GM21619 (cell line): ENCODE measurements around the gene RINT1.

ENCODE experiments used
- ATAC-seq: cut with Tn5 transposase; IDR thresholded peaks from one replicate; pipeline ENCODE4 v1.9.1; 2021; ENCODE audit not compliant: unreplicated experiment

Gene RINT1

DNA sequence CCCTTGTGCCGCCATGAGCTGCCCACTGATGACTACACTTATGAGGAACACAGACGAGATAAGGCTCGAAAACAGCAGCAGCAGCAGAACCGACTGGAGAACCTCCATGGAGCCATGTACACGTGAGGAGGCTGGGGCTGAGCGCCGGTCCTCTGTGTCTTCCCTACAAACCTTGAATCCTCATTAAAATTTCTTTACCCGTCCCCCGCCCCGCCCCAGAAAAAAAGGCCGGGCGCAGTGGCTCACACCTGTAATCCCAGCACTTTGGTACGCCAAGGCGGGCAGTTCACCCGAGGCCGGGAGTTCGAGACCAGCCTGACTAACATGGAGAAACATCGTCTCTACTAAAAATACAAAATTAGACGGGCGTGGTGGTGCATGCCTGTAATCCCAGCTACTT, 1.5 kb upstream of the RINT1 start:
- ATAC-seq: no peak

- no peak for ATAC-seq
These were observed 884 bp downstream of the RINT1 start for GRCh38 chr7:105532709-105533460.

DNA sequence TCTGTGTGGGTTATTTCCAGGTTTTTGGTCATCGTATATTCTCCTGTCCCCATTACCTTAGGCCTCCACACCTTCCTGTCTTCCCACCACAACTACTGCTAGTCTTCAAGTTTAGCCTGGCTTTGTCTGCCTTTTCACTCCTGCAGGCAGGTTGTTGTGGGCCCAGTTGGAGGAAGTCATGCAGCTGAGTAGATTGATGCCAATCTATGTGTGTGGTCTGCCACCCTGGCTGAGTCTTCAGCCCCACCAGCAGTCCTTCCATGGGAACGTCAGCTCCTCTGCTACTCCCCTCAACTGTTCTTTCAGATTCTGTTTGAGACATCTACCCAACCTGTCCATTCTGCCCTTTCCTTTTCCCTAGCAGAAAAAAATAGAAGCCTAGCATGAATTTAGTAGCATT, 6.3 kb downstream of the RINT1 start:
- no peak for ATAC-seq

DNA sequence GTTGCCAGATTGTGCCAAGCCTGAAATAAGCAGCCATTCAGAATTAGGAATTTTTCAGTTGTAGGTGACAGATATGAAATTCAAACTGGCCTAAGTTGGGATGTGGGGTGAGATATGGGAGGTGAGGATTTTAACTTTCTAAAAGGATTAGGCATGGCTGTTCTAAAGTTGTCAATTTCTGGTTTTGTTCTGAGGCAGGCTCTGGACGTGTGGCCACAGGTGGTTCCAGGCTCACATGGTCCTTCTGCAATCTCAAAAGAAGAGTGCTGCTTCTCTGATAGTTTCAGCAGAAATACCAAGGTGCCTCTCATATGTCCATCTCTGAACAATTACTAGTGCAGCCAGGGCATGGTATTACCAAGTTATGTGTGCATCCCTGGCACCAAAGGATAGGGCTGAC, 27.9 kb downstream of the RINT1 start:
- ATAC-seq: no peak

DNA sequence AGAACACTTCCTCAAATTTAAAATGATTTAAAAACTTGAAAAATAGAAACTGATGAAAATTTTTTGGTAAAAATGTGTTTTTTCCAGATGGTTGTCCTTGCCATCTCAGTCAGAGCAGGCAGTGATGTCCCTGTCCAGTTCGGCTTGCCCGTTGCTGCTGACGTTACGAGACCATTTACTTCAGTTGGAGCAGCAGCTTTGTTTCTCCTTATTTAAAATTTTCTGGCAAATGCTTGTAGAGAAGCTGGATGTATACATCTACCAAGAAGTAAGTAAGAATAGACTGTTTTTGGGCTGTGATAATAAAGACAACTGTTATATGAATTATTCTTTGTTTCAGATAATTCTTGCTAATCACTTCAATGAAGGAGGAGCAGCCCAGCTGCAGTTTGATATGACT, 33.2 kb downstream of the RINT1 start:
- no peak for ATAC-seq

DNA sequence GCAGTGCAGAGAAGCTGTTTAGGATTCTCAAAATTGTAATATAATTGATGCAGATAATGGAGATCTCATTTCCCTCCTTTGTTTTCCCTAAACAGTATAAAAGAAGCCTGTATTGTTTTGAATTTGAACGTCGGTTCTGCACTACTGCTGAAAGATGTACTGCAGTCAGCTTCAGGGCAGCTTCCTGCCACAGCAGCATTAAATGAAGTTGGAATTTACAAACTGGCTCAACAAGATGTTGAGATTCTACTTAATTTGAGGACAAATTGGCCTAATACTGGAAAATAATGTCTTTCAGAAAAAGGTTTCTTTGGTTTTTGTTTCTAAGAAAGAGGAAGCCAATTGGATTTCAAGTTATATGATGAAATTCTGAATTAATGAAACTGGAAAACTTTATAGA, 35.0 kb downstream of the RINT1 start:
- no peak for ATAC-seq

DNA sequence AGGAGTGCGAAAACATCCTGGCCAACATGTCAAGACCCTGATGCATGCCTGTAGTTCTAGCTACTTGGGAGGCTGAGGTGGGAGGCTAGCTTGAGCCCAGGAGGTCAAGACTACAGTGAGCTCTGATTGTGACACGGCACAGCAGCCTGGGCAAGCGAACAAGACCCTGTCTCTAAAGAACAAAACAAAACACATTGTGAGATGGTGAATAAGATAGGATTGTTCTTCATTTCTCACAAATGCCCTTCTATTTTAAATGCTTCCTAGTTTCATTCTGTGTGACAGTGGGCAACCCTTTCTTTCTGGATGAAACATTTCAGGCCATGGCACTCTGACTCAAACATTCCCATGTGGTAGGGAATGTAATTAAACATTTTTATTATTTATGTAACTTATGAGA, 35.8 kb downstream of the RINT1 start:
- ATAC-seq: no peak

GRCh38 chr7:105571891-105572290, 39.9 kb downstream of the RINT1 start:
- ATAC-seq: no peak

DNA sequence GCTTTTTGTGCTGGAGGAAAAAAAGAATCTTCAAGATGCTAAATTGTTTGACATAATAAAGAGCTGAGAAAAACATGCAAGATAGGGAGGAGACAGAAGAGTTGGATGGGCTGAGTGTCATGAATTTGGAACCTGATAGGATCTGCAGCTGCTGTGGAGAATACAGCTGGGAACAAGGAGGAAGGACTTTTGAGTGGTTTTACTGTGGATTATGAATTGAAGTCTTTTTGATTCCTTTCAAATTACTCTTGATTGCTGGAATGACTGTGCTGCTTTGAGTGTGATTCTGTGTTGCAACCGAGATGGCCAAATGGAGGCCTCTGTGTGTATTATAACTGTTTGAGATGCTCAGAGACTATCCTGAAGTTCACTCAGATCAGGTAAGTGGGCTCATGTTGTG, 45.2 kb downstream of the RINT1 start:
- ATAC-seq: no peak

DNA sequence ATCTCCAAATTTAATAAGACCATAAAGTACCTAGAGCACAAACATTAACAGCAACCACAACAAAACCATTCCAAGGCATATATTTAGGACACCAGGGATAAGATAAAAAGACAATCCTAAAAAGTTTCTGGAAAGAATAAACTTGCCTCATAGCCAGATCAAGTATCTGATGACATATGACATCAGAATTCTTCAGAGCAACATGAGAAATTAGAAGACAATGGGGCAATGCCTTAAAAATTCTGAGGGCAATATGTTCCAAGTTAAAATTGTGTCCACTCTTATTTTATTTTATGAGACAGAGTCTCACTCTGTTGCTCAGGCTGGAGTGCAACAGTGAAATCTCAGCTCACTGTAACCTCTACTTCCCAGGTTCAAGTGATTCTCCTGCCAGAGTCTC, 46.5 kb downstream of the RINT1 start:
- no peak for ATAC-seq

GRCh38 chr7:105580022-105580740, 48.2 kb downstream of the RINT1 start:
- no peak for ATAC-seq

- peak; percentile 78 for ATAC-seq
These were observed 49.2 kb downstream of the RINT1 start, which contains the start of gene EFCAB10 for GRCh38 chr7:105581066-105581811. EFCAB10 (minus strand) TSS chr7:105581493; CDS start chr7:105581463, 30 bp downstream.

DNA sequence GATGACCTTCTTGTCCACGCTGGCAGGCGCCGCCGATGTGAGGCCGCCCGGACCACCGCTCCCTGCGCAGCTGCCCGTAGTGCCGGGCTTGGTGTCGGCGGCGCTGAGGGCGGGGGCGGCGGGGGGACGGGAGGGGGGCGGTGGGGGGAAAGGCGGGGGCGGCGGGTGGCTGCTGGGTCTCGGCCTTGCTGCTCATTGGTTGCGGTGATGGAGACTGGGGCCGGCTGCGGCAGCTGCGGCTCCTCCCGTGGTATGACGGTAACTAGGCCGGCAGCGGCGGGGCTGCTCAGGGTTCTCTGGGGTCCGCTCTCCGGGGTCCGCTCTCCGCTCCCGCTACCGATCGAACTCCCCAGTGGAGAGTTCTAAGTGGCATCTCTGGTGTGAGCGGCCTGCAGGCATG, 51.1 kb downstream of the RINT1 start:
- ATAC-seq: no peak

- no peak for ATAC-seq
These were observed 52.2 kb downstream of the RINT1 start for GRCh38 chr7:105584165-105584564.

- peak; percentile 35 for ATAC-seq
These were observed 54.0 kb downstream of the RINT1 start for GRCh38 chr7:105585850-105586500.

- no peak for ATAC-seq
These were observed 56.1 kb downstream of the RINT1 start for GRCh38 chr7:105587909-105588635.

DNA sequence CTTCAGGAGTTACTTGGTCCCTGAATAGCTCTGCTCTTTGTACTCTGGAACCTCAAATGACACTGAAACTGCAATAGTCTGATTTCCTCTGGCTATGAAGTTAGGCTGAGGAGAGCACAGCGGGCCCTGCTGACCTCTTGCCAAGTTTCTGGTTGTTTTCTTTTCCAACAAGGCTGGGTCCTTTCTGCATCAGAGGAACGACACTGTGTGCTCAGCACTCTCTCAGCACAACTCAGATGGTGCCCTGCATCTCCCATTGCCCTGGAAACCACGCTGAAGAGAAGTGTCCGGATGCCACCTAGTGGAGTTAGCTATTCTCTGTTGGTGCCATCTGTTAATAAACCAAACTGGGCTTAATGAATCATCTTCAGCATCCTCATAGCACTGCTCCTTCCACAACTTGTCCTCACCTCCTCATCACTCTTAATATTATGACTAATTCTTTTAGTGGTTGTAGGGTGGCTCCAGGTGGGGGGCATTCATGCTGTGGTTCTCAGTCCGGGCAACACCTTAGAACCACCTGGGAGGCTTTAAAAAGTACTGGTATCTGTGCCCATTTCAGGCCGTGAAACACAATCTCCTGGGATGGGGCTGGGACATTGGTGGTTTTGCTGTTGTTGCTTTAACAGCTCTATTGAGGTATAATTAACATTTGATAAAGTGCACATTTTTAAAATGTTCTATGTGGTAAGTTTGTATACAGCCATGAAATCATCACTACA, 57.5 kb downstream of the RINT1 start:
- peak; percentile 85 for ATAC-seq

GRCh38 chr7:105590793-105591192, 58.8 kb downstream of the RINT1 start:
- no peak for ATAC-seq

GRCh38 chr7:105591522-105591921, 59.5 kb downstream of the RINT1 start:
- ATAC-seq: no peak

DNA sequence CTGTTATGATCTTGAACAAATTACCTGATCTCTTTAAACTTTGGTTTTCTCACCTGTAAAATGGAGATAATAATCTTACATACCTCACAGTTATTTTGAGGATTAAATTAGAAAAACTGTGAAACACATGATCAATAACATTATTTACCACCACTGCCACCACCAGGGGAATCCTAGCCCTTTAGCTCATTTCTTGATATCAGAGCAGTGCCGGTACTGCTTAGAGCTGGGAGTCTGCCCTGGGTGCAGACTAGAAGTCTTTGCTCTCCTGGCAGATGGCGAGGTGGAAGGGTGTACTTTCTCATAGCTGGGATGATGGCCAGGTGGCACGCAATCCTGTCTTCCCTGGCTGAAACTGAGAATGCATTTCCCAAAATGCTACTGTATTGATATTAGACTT, 62.0 kb downstream of the RINT1 start:
- ATAC-seq: no peak
